A673 (cell line): ENCODE data around the gene ID3. TPM values are rescaled to one million over a fixed set of nuclear protein-coding genes. Genes with fewer than 3 reads are reported as not detected.

Experiments used
- BruUV-seq: library from RNA; stranded (reverse); fragments of 400-500 nt; replicated peaks from 2 replicates; lab custom pipeline; 2021; lab: Mats Ljungman, UMichigan
- CTCF ChIA-PET: fragments of 300-600 bp; sonication (Branson Sonifier 250); formaldehyde crosslinking; loops from one replicate; lab custom pipeline; 2022; ENCODE audit warnings: antibody characterized with exemption; lab: Charles Lee
- POLR2A ChIA-PET: fragments of 300-600 bp; sonication (Branson Sonifier 250); formaldehyde crosslinking; loops from one replicate; lab custom pipeline; 2022; ENCODE audit warnings: antibody characterized with exemption; ENCODE audit not compliant: low non-redundant PET; lab: Charles Lee
- DNase-seq: peaks from one replicate; pipeline ENCODE4 v3.0.0-alpha.2; 2015; ENCODE audit warnings: low spot score
- H3K27ac ChIP-seq: fragments of 200-600 bp; sonication (generic); 2 replicates; pipeline ENCODE4 v1.5.1; 2016; ENCODE audit warnings: mixed run types, low read depth, mild to moderate bottlenecking, mixed read lengths, antibody characterized with exemption, low read length; ENCODE audit not compliant: poor library complexity, severe bottlenecking
- H3K27me3 ChIP-seq: fragments of 200-600 bp; sonication (generic); replicated peaks from 2 replicates; pipeline ENCODE4 v1.6.1; 2017; ENCODE audit warnings: mixed run types, low read depth, mild to moderate bottlenecking, mixed read lengths, antibody characterized with exemption, low read length; ENCODE audit not compliant: insufficient read depth, poor library complexity
- H3K36me3 ChIP-seq: fragments of 200-600 bp; sonication (generic); 2 replicates; pipeline ENCODE4 v1.6.1; 2016; ENCODE audit warnings: mixed run types, mild to moderate bottlenecking, mixed read lengths, antibody characterized with exemption, low read length; ENCODE audit not compliant: insufficient read depth, poor library complexity, severe bottlenecking
- H3K4me1 ChIP-seq: fragments of 200-600 bp; sonication (generic); 2 replicates; pipeline ENCODE4 v1.6.1; 2017; ENCODE audit warnings: mixed run types, mild to moderate bottlenecking, mixed read lengths, antibody characterized with exemption, low read length; ENCODE audit not compliant: insufficient read depth, poor library complexity, severe bottlenecking
- H3K4me3 ChIP-seq: fragments of 200-600 bp; sonication (generic); 2 replicates; pipeline ENCODE4 v1.5.1; 2016; ENCODE audit warnings: low read depth, mixed run types, mild to moderate bottlenecking, mixed read lengths, low read length; ENCODE audit not compliant: poor library complexity, severe bottlenecking
- H3K9me3 ChIP-seq: fragments of 200-600 bp; sonication (generic); 2 replicates; pipeline ENCODE4 v1.6.1; 2016; ENCODE audit warnings: mixed run types, low read depth, mild to moderate bottlenecking, mixed read lengths, antibody characterized with exemption, low read length; ENCODE audit not compliant: poor library complexity, severe bottlenecking
- EZH2 ChIP-seq: fragments of 200-600 bp; sonication (generic); IDR thresholded peaks from 2 replicates; pipeline ENCODE4 v1.6.1; 2017; ENCODE audit warnings: borderline replicate concordance, low read depth, mild to moderate bottlenecking, mixed read lengths, antibody characterized with exemption, low read length; ENCODE audit not compliant: poor library complexity, severe bottlenecking
- intact Hi-C: fragments of 100-400 bp; cut with micrococcal nuclease; formaldehyde crosslinking; loops from one replicate; pipeline ENCODE4 v1.10.0; 2022; ENCODE audit not compliant: unreplicated experiment
- total RNA-seq: library from RNA; stranded (reverse); gene quantifications from 2 replicates; pipeline ENCODE4 v1.2.3, GENCODE V29; 2021
- TF ChIP-seq, protein P1 (sequence below): fragments of 300-800, 200-600 bp; sonication (generic); conservative IDR thresholded peaks from 2 replicates; pipeline ENCODE4 v1.5.1; 2017; ENCODE audit warnings: low read depth, mild to moderate bottlenecking, antibody characterized with exemption, low read length, moderate library complexity, mixed read lengths

The ID3 gene
- total RNA-seq, 1 experiment from 2014 or later = 140 TPM

DNA sequence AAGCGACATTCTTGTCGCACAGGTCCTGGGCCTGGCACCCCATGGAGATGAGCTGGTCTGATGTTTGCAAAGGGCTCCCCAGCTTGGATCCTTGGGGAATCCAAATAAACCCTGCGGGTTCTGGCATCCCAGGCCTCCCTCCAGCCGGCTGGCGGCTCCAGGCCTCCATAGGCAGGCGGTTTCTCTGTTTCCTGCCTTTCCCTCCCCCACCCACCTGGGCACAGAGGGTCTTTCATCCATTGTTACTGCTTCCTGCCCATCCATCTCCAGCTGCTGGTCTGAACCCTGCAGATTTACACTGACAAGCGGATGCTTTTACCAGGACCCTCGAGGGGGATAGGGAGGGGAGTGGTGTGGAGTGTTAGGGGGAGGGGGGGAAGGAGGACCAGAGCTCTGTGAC lies 39.1 kb upstream of the ID3 start:
- intact Hi-C loops = loop anchor here (5.0 kb wide), 1 partner anchor 41 kb away; the partner anchor contains the start of gene ID3
- POLR2A ChIA-PET = no interaction called here
- no peaks in the 10 kb centered on the region for H3K9me3 ChIP-seq
- no peaks in the 10 kb centered on the region for H3K36me3 ChIP-seq
- peaks cover 31% of the 10 kb centered on the region for H3K4me1 ChIP-seq
- H3K27me3 ChIP-seq = no peaks in the 10 kb centered on the region
- CTCF ChIA-PET = interaction anchor here (1.0 to 2.6 kb wide), 2 partner anchors 37 to 39 kb away, joined by 5 to 8 read pairs; no protein-coding TSS in a partner anchor
- no peak for TF ChIP-seq EZH2
- TF ChIP-seq, protein P1, sequence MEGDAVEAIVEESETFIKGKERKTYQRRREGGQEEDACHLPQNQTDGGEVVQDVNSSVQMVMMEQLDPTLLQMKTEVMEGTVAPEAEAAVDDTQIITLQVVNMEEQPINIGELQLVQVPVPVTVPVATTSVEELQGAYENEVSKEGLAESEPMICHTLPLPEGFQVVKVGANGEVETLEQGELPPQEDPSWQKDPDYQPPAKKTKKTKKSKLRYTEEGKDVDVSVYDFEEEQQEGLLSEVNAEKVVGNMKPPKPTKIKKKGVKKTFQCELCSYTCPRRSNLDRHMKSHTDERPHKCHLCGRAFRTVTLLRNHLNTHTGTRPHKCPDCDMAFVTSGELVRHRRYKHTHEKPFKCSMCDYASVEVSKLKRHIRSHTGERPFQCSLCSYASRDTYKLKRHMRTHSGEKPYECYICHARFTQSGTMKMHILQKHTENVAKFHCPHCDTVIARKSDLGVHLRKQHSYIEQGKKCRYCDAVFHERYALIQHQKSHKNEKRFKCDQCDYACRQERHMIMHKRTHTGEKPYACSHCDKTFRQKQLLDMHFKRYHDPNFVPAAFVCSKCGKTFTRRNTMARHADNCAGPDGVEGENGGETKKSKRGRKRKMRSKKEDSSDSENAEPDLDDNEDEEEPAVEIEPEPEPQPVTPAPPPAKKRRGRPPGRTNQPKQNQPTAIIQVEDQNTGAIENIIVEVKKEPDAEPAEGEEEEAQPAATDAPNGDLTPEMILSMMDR = no peak
- BruUV-seq = no TSS peak
- DNase-seq = peak; percentile 91
- peak overlapping the region; percentile 60 for H3K27ac ChIP-seq
- no peak overlapping the region for H3K4me3 ChIP-seq

DNA sequence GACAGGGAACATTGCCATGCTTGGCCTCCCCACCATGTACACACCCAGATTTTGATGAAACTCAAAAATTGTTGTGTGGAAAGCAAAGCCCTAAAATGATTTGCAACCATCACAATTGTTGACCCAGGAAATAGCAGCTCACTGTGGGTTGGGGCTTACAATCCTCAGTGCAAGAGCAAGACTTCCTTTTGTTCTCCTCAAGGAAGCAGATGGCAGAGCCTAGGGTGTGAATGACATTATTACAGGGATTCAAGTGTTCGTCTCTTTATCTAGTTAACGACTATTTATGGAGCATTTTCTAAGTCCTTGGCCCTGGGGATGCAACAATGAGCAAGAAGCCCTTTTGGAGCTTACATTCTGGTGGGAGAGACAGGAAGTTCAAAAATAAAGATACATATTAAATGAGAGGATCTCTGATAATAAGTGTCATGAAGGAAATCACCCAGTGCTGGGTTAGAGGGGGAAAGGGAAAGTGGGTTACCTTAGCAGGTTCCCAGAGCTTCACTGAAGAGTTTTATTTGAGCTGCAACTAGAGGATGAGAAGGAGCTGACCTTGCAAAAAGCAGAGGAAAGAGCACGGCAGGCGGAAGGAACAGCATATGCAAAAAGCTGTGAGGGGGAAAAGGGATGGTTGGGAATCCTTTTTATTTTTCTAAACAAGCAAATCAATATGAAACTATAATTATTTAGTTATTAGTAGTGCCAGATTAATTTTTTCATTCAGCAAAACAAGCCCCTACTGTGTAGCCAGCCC lies 38.5 kb upstream of the ID3 start:
- Histone ChIP-seq H3K27ac (peak overlapping the region; percentile 60), H3K9me3 (no peaks in the 10 kb centered on the region), H3K36me3 (no peaks in the 10 kb centered on the region), H3K27me3 (no peaks in the 10 kb centered on the region), H3K4me3 (no peak overlapping the region), H3K4me1 (peaks cover 33% of the 10 kb centered on the region)
- ChIA-PET POLR2A (interaction anchor here (0.6 to 0.8 kb wide), 2 partner anchors 43 to 831 kb away, joined by 3 to 11 read pairs; no protein-coding TSS in a partner anchor), CTCF (interaction anchor here (1.0 to 2.6 kb wide), 2 partner anchors 37 to 40 kb away, joined by 5 to 8 read pairs; no protein-coding TSS in a partner anchor)
- TF ChIP-seq EZH2 = no peak
- TF ChIP-seq, protein P1 = no peak
- no TSS peak for BruUV-seq
- peak; percentile 92 for DNase-seq
- intact Hi-C loops = loop anchor here (5.0 kb wide), 1 partner anchor 41 kb away; the partner anchor contains the start of gene ID3

DNA sequence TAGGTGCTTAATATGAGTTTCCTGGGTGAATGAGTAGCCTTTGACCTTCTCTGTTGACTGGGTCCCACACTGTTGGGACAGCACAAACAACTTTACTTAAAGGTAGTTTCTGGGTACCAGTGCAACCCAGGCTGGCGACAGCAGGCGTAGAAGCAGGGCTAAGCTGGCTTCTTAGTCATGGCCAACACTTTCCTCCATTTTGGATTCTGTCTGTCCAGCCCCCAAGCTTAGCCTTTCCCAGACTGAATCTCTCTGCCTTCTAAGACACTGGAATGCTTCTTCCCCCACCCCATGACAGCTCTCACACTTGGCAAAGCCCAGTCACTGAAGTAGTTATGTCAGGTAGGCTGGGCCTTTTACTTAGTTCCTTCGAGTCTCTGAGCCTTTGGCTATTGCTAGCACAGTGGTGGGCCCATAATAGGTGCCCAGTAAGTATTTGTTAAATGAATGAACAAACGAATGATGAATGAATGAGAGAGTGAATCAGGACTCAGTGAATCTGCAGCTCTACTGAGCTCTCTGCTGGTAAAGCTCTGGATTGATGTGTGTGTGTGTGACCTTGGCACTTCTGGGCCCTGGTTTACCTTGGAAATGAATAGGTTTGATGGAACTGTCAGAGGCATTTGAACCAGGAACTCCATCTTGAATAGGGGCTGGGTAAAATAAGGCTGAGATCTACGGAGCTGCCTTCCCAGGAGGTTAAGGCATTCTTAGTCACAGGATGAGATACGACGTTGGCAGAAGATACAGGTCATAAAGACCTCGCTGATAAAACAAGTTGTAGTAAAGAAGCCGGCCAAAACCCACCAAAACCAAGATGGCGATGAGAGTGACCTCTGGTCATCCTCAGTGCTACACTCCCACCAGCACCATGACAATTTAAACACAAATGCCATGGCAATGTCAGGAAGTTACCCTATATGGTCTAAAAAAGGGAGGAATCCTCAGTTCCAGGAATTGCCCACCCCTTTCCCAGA lies 37.4 kb upstream of the ID3 start:
- CTCF ChIA-PET = no interaction called here
- no TSS peak for BruUV-seq

More for the DNA sequence above, 37.4 kb upstream of the ID3 start:
- no peak for DNase-seq
- intact Hi-C loops = loop anchor here (5.0 kb wide), 1 partner anchor 39 kb away; the partner anchor contains the start of gene ID3
- TF ChIP-seq, protein P1 = no peak
- TF ChIP-seq EZH2 = no peak
- no peak overlapping the region for H3K4me3 ChIP-seq
- peaks cover 36% of the 10 kb centered on the region for H3K4me1 ChIP-seq
- H3K27ac ChIP-seq = peak overlapping the region; percentile 60
- no peaks in the 10 kb centered on the region for H3K9me3 ChIP-seq
- H3K36me3 ChIP-seq = no peaks in the 10 kb centered on the region
- H3K27me3 ChIP-seq = no peaks in the 10 kb centered on the region
- POLR2A ChIA-PET = interaction anchor here (0.6 to 0.8 kb wide), 2 partner anchors 42 to 830 kb away, joined by 3 to 11 read pairs; no protein-coding TSS in a partner anchor
